ENCODE measurements around the gene RANBP3. TPM values are rescaled to one million over a fixed set of nuclear protein-coding genes. Genes with fewer than 3 reads are reported as not detected.

The RANBP3 gene
- total and polyA plus RNA-seq, 2 of the 8 experiments (the other 6 are each of a cell fraction or from before 2014, with no cell fraction given), result 95.4 to 122 TPM

GRCh38 chr19:5988517-5989387, 10.8 kb upstream of the RANBP3 start:
- 89% methylated on average over 8 of the region's 8 CpGs; no CpG with 5 or more reads in 1 of the 2 experiments for WGBS, 2 experiments (ENCODE audit: extremely low coverage in 1 of 2, insufficient coverage in 1 of 2, insufficient read length in 1 of 2, insufficient replicate concordance in 2 of 2, low coverage in 1 of 2, low lambda C conversion rate in 2 of 2, missing lambda C conversion rate in 1 of 2)
- FAIRE-seq (no peak), DNase-seq (ENCODE audit: low read depth in 1 of 2, low spot score in 2 of 2) (no peak)
- Histone ChIP-seq H2BK15ac (ENCODE audit: low read length) (no peak overlapping the region), H2BK20ac (ENCODE audit: low read length) (no peak overlapping the region), H3K27ac (ENCODE audit: low read depth, low read length) (no peak overlapping the region), H3K79me1 (ENCODE audit: low read depth, low read length) (no peaks in the 10 kb centered on the region), H4K8ac (ENCODE audit: extremely low read depth, insufficient read depth, low read length) (no peak overlapping the region), H2BK12ac (ENCODE audit: low read depth, low read length) (no peak overlapping the region), H3K36me3 (ENCODE audit: control insufficient read depth in 2 of 4, insufficient read depth in 4 of 4, low read length in 3 of 4) (no peaks in the 10 kb centered on the region), H3K23me2 (ENCODE audit: low read depth, low read length) (no peaks in the 10 kb centered on the region; the same call in 1 of the 2 replicates), H3K4ac (replicated peaks; ENCODE audit: insufficient read length, low read depth, low read length) (no peak overlapping the region), H3K79me2 (ENCODE audit: control insufficient read depth in 1 of 2, insufficient read depth in 2 of 2, low read length in 2 of 2) (no peaks in the 10 kb centered on the region), H3K4me2 (ENCODE audit: insufficient read depth in 1 of 2, low read depth in 2 of 2, low read length in 2 of 2) (no peak overlapping the region), H3K9ac (replicated peaks in 1 of 4; ENCODE audit: extremely low read depth in 1 of 4, low read depth in 3 of 4, low read length in 3 of 4) (no peak overlapping the region), H2BK120ac (replicated peaks; ENCODE audit: low read depth, low read length) (no peak overlapping the region), H2AK5ac (ENCODE audit: low read depth, low read length) (no peak overlapping the region), H3K27me3 (replicated peaks in 1 of 4; ENCODE audit: control insufficient read depth in 3 of 4, extremely low read depth in 1 of 4, insufficient read depth in 3 of 4, low read length in 3 of 4) (peaks cover 0 to 3% (median 0%) of the 10 kb centered on the region in 4 experiments; a peak in 3 of 7 replicates), H3K9me3 (ENCODE audit: insufficient read depth in 2 of 2, low read depth in 1 of 2, low read length in 1 of 2) (0 out of 4 replicates have a peak, but pooled peaks cover 0 to 2% of the 10 kb centered on the region in 2 experiments), H3K14ac (ENCODE audit: insufficient read length) (no peak overlapping the region), H3K56ac (replicated peaks; ENCODE audit: insufficient read length, low read depth, low read length) (no peak overlapping the region), H3K23ac (ENCODE audit: insufficient read length) (no peak overlapping the region), H2BK5ac (ENCODE audit: low read depth, low read length) (no peak overlapping the region), H3K4me1 (replicated peaks in 1 of 4; ENCODE audit: control insufficient read depth in 3 of 4, insufficient read depth in 4 of 4, low read length in 3 of 4) (peaks cover 0 to 5% (median 0%) of the 10 kb centered on the region in 4 experiments; a peak in 4 of 7 replicates), H2AFZ (ENCODE audit: low read length) (no peak overlapping the region), H3K18ac (ENCODE audit: extremely low read depth, low read length) (no peak overlapping the region), H4K91ac (replicated peaks; ENCODE audit: insufficient read length, low read length) (no peak overlapping the region), H3K4me3 (ENCODE audit: extremely low read depth in 1 of 4, insufficient read depth in 2 of 4, low read depth in 3 of 4, low read length in 4 of 4) (no peak overlapping the region), H4K5ac (ENCODE audit: insufficient read length, low read depth, low read length) (no peak overlapping the region), H4K20me1 (replicated peaks in 1 of 2; ENCODE audit: control insufficient read depth in 1 of 2, insufficient read depth in 2 of 2, low read length in 2 of 2) (no peaks in the 10 kb centered on the region)
- TF ChIP-seq ZNF274 (IDR thresholded peaks at IDR 0.05; ENCODE audit: borderline replicate concordance, extremely low read depth, low read length) (no peak), HDAC6 (IDR thresholded peaks at IDR 0.05; ENCODE audit: low read depth, low read length) (no peak), EGR1 (IDR thresholded peaks at IDR 0.05; ENCODE audit: borderline replicate concordance, low read depth, low read length) (no peak), BCL11A (IDR thresholded peaks at IDR 0.05; ENCODE audit: low read depth in 2 of 2, low read length in 2 of 2) (no peak), USF2 (IDR thresholded peaks at IDR 0.05; ENCODE audit: low read length) (no peak)
- POLR2A ChIA-PET (ENCODE audit: partially characterized antibody), result interaction anchor here (1.1 to 2.8 kb wide), 3 partner anchors 9 to 53 kb away, joined by 4 to 16 read pairs (median 7); partner anchors contain the start of gene RANBP3
- CTCF ChIA-PET (ENCODE audit: partially characterized antibody), result interaction anchor here (0.7 to 13.2 kb wide), 14 partner anchors 9 to 546 kb away, joined by 3 to 306 read pairs (median 5); partner anchors contain the start of gene RANBP3

Measured in H1 (cell line).